SU-DHL-6 (cell line): Measurements from ENCODE around the gene NT5DC2.

Experiments
- H2AFZ ChIP-seq: fragments of 200-600 bp; sonication (generic); 2 replicates; pipeline ENCODE4 v1.6.1; 2014; ENCODE audit warnings: low read depth, mild to moderate bottlenecking, moderate library complexity, mixed read lengths, antibody characterized with exemption, low read length; ENCODE audit not compliant: severe bottlenecking
- H3F3A ChIP-seq: fragments of 200-600 bp; shearing (Covaris generic); 2 replicates; pipeline ENCODE4 v1.6.0; 2016; ENCODE audit warnings: antibody characterized with exemption, mild to moderate bottlenecking; ENCODE audit not compliant: insufficient read depth
- H3K27ac ChIP-seq: fragments of 200-600 bp; sonication (generic); 2 replicates; pipeline ENCODE4 v1.5.1; 2016; ENCODE audit warnings: low read depth, mild to moderate bottlenecking, low read length, moderate library complexity, mixed read lengths
- H3K27me3 ChIP-seq: fragments of 200-600 bp; sonication (generic), shearing (Covaris generic); 2 replicates; pipeline ENCODE4 v1.6.0; 2014; ENCODE audit warnings: mild to moderate bottlenecking, low read length
- H3K36me3 ChIP-seq: fragments of 200-600 bp; sonication (generic); 2 replicates; pipeline ENCODE4 v1.6.1; 2014; ENCODE audit warnings: mild to moderate bottlenecking, low read length, mixed read lengths
- H3K4me2 ChIP-seq: fragments of 300-600, 200-600 bp; shearing (Covaris generic), sonication (generic); 2 replicates; pipeline ENCODE4 v1.6.0; 2014; ENCODE audit warnings: low read length, low read depth, mild to moderate bottlenecking; ENCODE audit not compliant: poor library complexity, severe bottlenecking
- H3K4me3 ChIP-seq: fragments of 200-600 bp; sonication (generic); 2 replicates; pipeline ENCODE4 v1.5.1; 2014; ENCODE audit warnings: antibody characterized with exemption, low read length, mild to moderate bottlenecking, mixed read lengths; ENCODE audit not compliant: insufficient read depth, poor library complexity, severe bottlenecking
- H3K79me2 ChIP-seq: fragments of 200-600 bp; sonication (generic); 2 replicates; pipeline ENCODE4 v1.6.1; 2014; ENCODE audit warnings: mild to moderate bottlenecking, low read length, moderate library complexity; ENCODE audit not compliant: insufficient read depth
- H3K9ac ChIP-seq: fragments of 200-600 bp; sonication (generic); 2 replicates; pipeline ENCODE4 v1.7.0; 2014; ENCODE audit warnings: mild to moderate bottlenecking, low read length
- H3K9me2 ChIP-seq: fragments of 200-600 bp; sonication (generic); replicated peaks from 2 replicates; pipeline ENCODE4 v1.6.1; 2014; ENCODE audit warnings: low read length; ENCODE audit not compliant: insufficient read depth
- H3K9me3 ChIP-seq: fragments of 200-600 bp; sonication (generic); 2 replicates; pipeline ENCODE4 v1.6.1; 2014; ENCODE audit warnings: low read length, mixed read lengths; ENCODE audit not compliant: insufficient read depth
- H4K20me1 ChIP-seq: fragments of 200-600 bp; sonication (generic); 2 replicates; pipeline ENCODE4 v1.6.1; 2014; ENCODE audit warnings: low read depth, mild to moderate bottlenecking, antibody characterized with exemption, low read length, moderate library complexity, mixed read lengths
- EZH2phosphoT487 ChIP-seq: fragments of 200-600 bp; sonication (generic), shearing (Covaris generic); conservative IDR thresholded peaks from 2 replicates; pipeline ENCODE4 v1.6.1; 2018; ENCODE audit warnings: mild to moderate bottlenecking, antibody characterized with exemption, low read length, moderate library complexity, mixed read lengths
- TF ChIP-seq, protein P1 (sequence below): fragments of 200-600 bp; sonication (generic); IDR thresholded peaks from one replicate; pipeline ENCODE4 v1.5.1; 2017; ENCODE audit warnings: antibody characterized with exemption, mild to moderate bottlenecking, low read length, moderate library complexity; ENCODE audit not compliant: insufficient read depth, poor library complexity, severe bottlenecking

NT5DC2 gene

DNA sequence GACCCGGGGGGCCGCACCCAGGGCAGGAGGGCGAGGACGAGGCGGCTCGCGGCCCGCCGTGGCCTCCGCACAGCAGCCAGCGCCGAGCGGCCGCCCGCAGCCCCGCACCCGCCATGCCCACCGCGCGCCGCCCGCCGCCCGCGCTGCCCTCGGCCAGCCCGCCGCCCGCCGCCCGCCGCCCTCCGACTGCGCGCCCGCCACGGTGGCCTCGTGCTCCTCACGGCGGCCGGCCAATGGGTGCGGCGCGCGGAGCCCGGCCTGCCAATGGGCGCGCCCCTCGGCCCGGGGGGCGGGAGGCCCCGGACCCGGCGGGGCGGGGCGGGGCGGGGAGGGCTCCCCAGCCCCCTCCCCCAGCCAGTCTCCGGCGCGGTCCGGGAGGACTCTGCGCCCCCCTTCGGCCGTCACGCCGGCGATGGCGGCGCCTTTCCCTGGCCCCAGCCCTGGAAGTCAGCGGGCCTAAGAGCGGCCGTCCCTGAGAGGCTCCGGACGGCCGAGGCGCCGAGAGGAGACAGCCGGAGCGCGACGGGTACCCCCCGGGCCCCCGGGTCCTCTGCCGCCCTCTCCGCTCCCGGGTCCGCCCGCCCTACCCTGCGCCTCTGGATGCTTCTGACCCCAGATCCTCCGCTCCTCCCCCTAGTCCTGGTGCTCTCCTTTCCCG lies at the start of gene NT5DC2:
NT5DC2 (minus strand) TSS at position 235 of the 658 bp plus-strand sequence; CDS start at position 115, 120 bp downstream.
- Histone ChIP-seq H3K9me2 (no peaks in the 10 kb centered on the region), H3K27me3 (no peaks in the 10 kb centered on the region), H3K9me3 (no peaks in the 10 kb centered on the region), H4K20me1 (peaks cover 9% of the 10 kb centered on the region; the same call in 1 of the 2 replicates), H3F3A (peaks cover 21% of the 10 kb centered on the region), H3K27ac (peak within 1 kb of the TSS; percentile 83), H2AFZ (peak within 1 kb of the TSS; percentile 25), H3K36me3 (no peaks in the 10 kb centered on the region), H3K4me3 (peak within 1 kb of the TSS; percentile 82), H3K4me2 (peak within 1 kb of the TSS; percentile 93), H3K79me2 (peaks cover 68% of the 10 kb centered on the region), H3K9ac (peak within 1 kb of the TSS; percentile 93)
- TF ChIP-seq EZH2phosphoT487, result no peak
- TF ChIP-seq, protein P1, sequence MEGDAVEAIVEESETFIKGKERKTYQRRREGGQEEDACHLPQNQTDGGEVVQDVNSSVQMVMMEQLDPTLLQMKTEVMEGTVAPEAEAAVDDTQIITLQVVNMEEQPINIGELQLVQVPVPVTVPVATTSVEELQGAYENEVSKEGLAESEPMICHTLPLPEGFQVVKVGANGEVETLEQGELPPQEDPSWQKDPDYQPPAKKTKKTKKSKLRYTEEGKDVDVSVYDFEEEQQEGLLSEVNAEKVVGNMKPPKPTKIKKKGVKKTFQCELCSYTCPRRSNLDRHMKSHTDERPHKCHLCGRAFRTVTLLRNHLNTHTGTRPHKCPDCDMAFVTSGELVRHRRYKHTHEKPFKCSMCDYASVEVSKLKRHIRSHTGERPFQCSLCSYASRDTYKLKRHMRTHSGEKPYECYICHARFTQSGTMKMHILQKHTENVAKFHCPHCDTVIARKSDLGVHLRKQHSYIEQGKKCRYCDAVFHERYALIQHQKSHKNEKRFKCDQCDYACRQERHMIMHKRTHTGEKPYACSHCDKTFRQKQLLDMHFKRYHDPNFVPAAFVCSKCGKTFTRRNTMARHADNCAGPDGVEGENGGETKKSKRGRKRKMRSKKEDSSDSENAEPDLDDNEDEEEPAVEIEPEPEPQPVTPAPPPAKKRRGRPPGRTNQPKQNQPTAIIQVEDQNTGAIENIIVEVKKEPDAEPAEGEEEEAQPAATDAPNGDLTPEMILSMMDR, result no peak

DNA sequence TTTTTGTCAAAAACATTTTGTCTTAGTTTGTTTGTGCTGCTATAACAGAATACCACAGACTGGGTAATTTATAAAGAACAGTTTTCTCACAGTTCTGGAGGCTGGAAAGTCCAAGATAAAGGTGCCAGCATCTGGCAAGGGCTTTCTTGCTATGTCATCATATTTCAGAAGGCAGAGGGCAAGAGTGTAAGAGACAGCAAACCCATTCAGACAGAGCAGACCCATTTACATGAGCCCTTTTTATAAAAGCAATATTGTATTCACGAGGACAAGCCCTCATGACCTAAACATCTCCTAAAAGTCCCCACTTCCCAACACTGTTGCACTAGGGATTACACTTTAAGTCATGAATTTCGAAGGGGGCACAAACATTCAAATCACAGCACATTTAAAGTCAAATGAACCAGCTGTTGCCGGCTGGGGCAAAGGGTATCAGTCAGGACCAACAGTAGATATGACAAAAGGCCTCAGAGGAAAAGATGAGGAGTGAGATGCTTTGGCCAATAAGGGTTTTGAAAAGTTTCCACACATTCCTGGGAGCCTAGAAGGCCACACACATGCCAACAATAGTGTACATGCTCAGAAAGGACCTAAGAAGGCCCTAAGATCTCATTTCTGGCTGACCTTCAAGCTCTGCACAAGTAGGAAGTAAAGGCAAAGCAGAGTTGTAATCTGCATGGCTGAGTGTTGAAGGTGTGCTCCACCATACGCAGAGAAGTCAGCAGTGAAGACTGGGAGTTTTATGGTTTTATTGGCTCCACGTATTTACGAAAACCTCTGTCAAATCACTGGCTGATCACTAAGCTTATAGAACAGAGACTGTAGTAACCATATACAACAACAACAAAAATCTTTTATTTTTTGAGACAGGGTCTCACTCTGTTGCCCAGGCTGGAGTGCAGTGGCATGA lies 40.7 kb upstream of the NT5DC2 start:
- no peak overlapping the region for H2AFZ ChIP-seq
- H3K27me3 ChIP-seq, result no peaks in the 10 kb centered on the region
- no peaks in the 10 kb centered on the region for H3K9me2 ChIP-seq
- no peaks in the 10 kb centered on the region for H3K79me2 ChIP-seq
- H3K27ac ChIP-seq, result no peak overlapping the region
- H3F3A ChIP-seq, result no peaks in the 10 kb centered on the region
- H3K9me3 ChIP-seq, result no peaks in the 10 kb centered on the region
- TF ChIP-seq EZH2phosphoT487, result no peak
- TF ChIP-seq, protein P1, result no peak
- no peak overlapping the region for H3K9ac ChIP-seq
- H3K36me3 ChIP-seq, result peaks cover 14% of the 10 kb centered on the region; the same call in 1 of the 2 replicates
- no peaks in the 10 kb centered on the region for H4K20me1 ChIP-seq
- H3K4me3 ChIP-seq, result no peak overlapping the region
- H3K4me2 ChIP-seq, result no peak overlapping the region

DNA sequence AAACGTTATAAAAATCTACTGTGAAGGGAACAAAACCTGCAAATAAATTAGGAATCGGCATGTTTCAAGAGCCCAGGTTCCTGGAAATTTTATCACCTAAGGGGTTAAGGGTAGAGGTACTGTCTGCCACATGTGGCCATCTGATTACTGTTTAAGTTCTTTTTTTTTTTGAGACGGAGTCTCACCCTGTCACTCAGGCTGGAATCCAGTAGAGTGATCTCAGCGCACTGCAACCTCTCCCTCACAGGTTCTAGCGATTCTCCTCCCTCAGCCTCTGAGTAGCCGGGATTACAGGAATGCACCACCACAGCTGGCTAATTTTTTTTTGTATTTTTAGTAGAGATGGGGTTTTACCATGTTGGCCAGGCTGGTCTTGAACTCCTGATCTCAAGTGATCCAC lies 38.6 kb upstream of the NT5DC2 start:
- Histone ChIP-seq H4K20me1 (no peaks in the 10 kb centered on the region), H3K36me3 (peaks cover 14% of the 10 kb centered on the region; the same call in 1 of the 2 replicates)
- TF ChIP-seq EZH2phosphoT487, result no peak
- TF ChIP-seq, protein P1, result no peak

More for the DNA sequence above, 38.6 kb upstream of the NT5DC2 start:
- no peak overlapping the region for H3K9ac ChIP-seq
- H3K4me2 ChIP-seq, result no peak overlapping the region
- 0 out of 2 replicates have a peak, but pooled peaks cover 1% of the 10 kb centered on the region for H3F3A ChIP-seq
- no peaks in the 10 kb centered on the region for H3K79me2 ChIP-seq
- no peak overlapping the region for H3K4me3 ChIP-seq
- H3K27me3 ChIP-seq, result no peaks in the 10 kb centered on the region
- no peaks in the 10 kb centered on the region for H3K9me2 ChIP-seq
- no peaks in the 10 kb centered on the region for H3K9me3 ChIP-seq
- no peak overlapping the region for H2AFZ ChIP-seq
- H3K27ac ChIP-seq, result no peak overlapping the region
